HepG2 (cell line): Measurements from ENCODE around the gene CNPY1. TPM values are rescaled to one million over a fixed set of nuclear protein-coding genes. Genes with fewer than 3 reads are reported as not detected.
A peak's percentile ranks its signal among the peaks of the same experiment; 100 is the strongest.

ENCODE experiments used
- ATAC-seq: fragments of 200-7000 bp; cut with Tn5 transposase; 3 replicates; pipeline ENCODE4 v1.9.1; 2020; ENCODE audit warnings: mild to moderate bottlenecking, moderate library complexity
- BruUV-seq: library from RNA; stranded (reverse); fragments of 400-500 nt; replicated peaks from 2 replicates; lab custom pipeline; 2021; lab: Mats Ljungman, UMichigan
- CTCF ChIA-PET: fragments of 300-600 bp; formaldehyde crosslinking; extraction: SDS; loops from one replicate; lab custom pipeline; 2021; ENCODE audit warnings: low total read pairs, inconsistent platforms, low intra/inter-chr PET ratio; lab: Yijun Ruan, JAX
- POLR2A ChIA-PET: fragments of 350-600 bp; sonication (Branson Sonifier 250); formaldehyde crosslinking; loops from one replicate; lab custom pipeline; 2020; ENCODE audit warnings: antibody characterized with exemption, inconsistent platforms; lab: Yijun Ruan, JAX
- DNase-seq: peaks from one replicate; pipeline ENCODE4 v3.0.0-alpha.2; 2015; ENCODE audit warnings: low spot score
- FAIRE-seq: peaks from 3 replicates; lab custom pipeline; 2011; peaks lifted over from hg19 to GRCh38; lab: Jason Lieb, UNC
- H2AFZ ChIP-seq: one replicate; pipeline ENCODE4 v1.6.1; 2011; ENCODE audit warnings: low read length, inconsistent platforms
- H3K27ac ChIP-seq: fragments of 300-600 bp; 3 replicates; pipeline ENCODE4 v1.8.0; 2011; ENCODE audit warnings: mixed run types, mild to moderate bottlenecking, mixed read lengths, low read length, inconsistent platforms; ENCODE audit not compliant: insufficient read depth; ENCODE audit errors: extremely low read length
- H3K27me3 ChIP-seq, 2 experiments: fragments of 200-600 bp in 1 of 2; 2 replicates in 1 of 2; 3 replicates in 1 of 2; pipeline versions ENCODE4 v1.6.0 to v1.8.0; 2011; ENCODE audit warnings: low read length in 2 of 2, mild to moderate bottlenecking in 2 of 2, moderate library complexity in 2 of 2, inconsistent platforms in 1 of 2; ENCODE audit not compliant: insufficient read depth in 2 of 2, control insufficient read depth in 1 of 2
- H3K36me3 ChIP-seq, 2 experiments: fragments of 200-600 bp in 1 of 2; replicated peaks in 1 of 2; 2 replicates in 1 of 2; 3 replicates in 1 of 2; pipeline versions ENCODE4 v1.5.1 to v1.8.0; 2011; ENCODE audit warnings: low read length in 2 of 2, inconsistent platforms in 1 of 2; ENCODE audit not compliant: insufficient read depth in 2 of 2, control insufficient read depth in 1 of 2
- H3K4me1 ChIP-seq: 2 replicates; pipeline ENCODE4 v1.5.1; 2012; ENCODE audit warnings: low read length, inconsistent platforms; ENCODE audit not compliant: insufficient read depth
- H3K4me2 ChIP-seq: 2 replicates; pipeline ENCODE4 v1.6.0; 2011; ENCODE audit warnings: low read depth, low read length, inconsistent platforms
- H3K4me3 ChIP-seq, 3 experiments: fragments of 200-600 bp in 1 of 3; sonication (generic), shearing (Covaris generic) in 1 of 3; replicated peaks in 1 of 3; 2 replicates each; pipeline ENCODE4 v1.5.1; 2011 to 2016; ENCODE audit warnings: low read length in 3 of 3, inconsistent platforms in 2 of 3, low read depth in 2 of 3, mild to moderate bottlenecking in 2 of 3, control low read depth in 1 of 3, mixed read lengths in 1 of 3; ENCODE audit not compliant: insufficient read depth in 1 of 3
- H3K79me2 ChIP-seq: one replicate; pipeline ENCODE4 v1.6.1; 2011; ENCODE audit warnings: low read length, inconsistent platforms; ENCODE audit not compliant: insufficient read depth
- H3K9ac ChIP-seq: 2 replicates; pipeline ENCODE4 v1.6.0; 2011; ENCODE audit warnings: mild to moderate bottlenecking, low read depth, low read length, inconsistent platforms; ENCODE audit not compliant: insufficient read depth
- H3K9me3 ChIP-seq: 2 replicates; pipeline ENCODE4 v1.5.1; 2012; ENCODE audit warnings: mild to moderate bottlenecking, low read length
- H4K20me1 ChIP-seq: 2 replicates; pipeline ENCODE4 v1.6.0; 2011; ENCODE audit warnings: inconsistent platforms, mild to moderate bottlenecking, low read length, moderate library complexity; ENCODE audit not compliant: insufficient read depth
- LCORL ChIP-seq, 2 experiments: fragments of 450-650 bp in 1 of 2; sonication (generic) in 1 of 2; formaldehyde crosslinking in 1 of 2; IDR thresholded peaks; 2 replicates each; pipeline versions ENCODE4 v1.5.0 to v1.6.1; 2017 to 2020; ENCODE audit warnings: antibody characterized with exemption in 1 of 2, missing genetic modification reagents in 1 of 2
- SAP130 ChIP-seq: IDR thresholded peaks from 2 replicates; pipeline ENCODE4 v1.6.1; 2016; ENCODE audit warnings: low read depth
- SOX13 ChIP-seq, 3 experiments: fragments of 450-650 bp in 1 of 3; sonication (generic) in 1 of 3; formaldehyde crosslinking in 1 of 3; IDR thresholded peaks in 2 of 3; conservative IDR thresholded peaks in 1 of 3; 2 replicates each; pipeline versions ENCODE4 v1.5.0 to v1.6.1; 2016 to 2020; ENCODE audit warnings: antibody characterized with exemption in 1 of 3, mild to moderate bottlenecking in 1 of 3, missing compliant biosample characterization in 1 of 3, missing genetic modification reagents in 1 of 3, moderate library complexity in 1 of 3
- SOX6 ChIP-seq, 2 experiments: fragments of 450-650 bp in 1 of 2; sonication (generic) in 1 of 2; formaldehyde crosslinking in 1 of 2; IDR thresholded peaks; 2 replicates each; pipeline versions ENCODE4 v1.4.0 to v1.6.1; 2017 to 2020; ENCODE audit warnings: antibody characterized with exemption in 1 of 2, mild to moderate bottlenecking in 1 of 2, missing genetic modification reagents in 1 of 2
- ZNF318 ChIP-seq: sonication (generic); formaldehyde crosslinking; IDR thresholded peaks from 2 replicates; pipeline ENCODE4 v1.4.0; 2020; ENCODE audit warnings: mild to moderate bottlenecking, missing genetic modification reagents
- ZNF616 ChIP-seq: sonication (generic); formaldehyde crosslinking; IDR thresholded peaks from 2 replicates; pipeline ENCODE4 v1.5.0; 2020; ENCODE audit warnings: low read depth, mild to moderate bottlenecking, missing genetic modification reagents
- WGBS: methylation state at CpG from one replicate; pipeline ENCODE4 v1.1.6; 2017; ENCODE audit warnings: low lambda C conversion rate; 5-methylcytosine and 5-hydroxymethylcytosine counted together
- in situ Hi-C: cut with HindIII; loops from 2 replicates; pipeline ENCODE4 v1.10.0; 2017; ENCODE audit warnings: low pct_unique_long_range_greater_than_20kb; ENCODE audit not compliant: extremely low pct_ligation_motif_present
- intact Hi-C: fragments of 100-400 bp; cut with micrococcal nuclease; formaldehyde crosslinking; loops from one replicate; pipeline ENCODE4 v1.10.0; 2022; ENCODE audit not compliant: unreplicated experiment
- polyA plus RNA-seq, 8 experiments: library from polyadenylated mRNA; depleted of rRNA in 3 of 8; stranded (reverse) in 7 of 8; unstranded in 1 of 8; fragments of >200 nt; fragmentation: Illumina TruSeq in 4 of 8; extraction: Trizol in 4 of 8; gene quantifications; 2 replicates each; pipeline versions ENCODE4 v1.2.1 to v1.2.3, GENCODE V29; 2011 to 2016; ENCODE audit warnings: low read depth in 4 of 8, missing spikeins in 1 of 8, mixed read lengths in 1 of 8; ENCODE audit not compliant: insufficient read depth in 1 of 8
- total RNA-seq, 5 experiments: library from RNA; depleted of rRNA; stranded (reverse); fragments of >200 nt; fragmentation: Illumina TruSeq; extraction: Trizol; gene quantifications; 2 replicates each; pipeline ENCODE4 v1.2.3, GENCODE V29; 2016; ENCODE audit warnings: low read depth in 1 of 5
- TF ChIP-seq, protein P1 (sequence below): sonication (generic); formaldehyde crosslinking; IDR thresholded peaks from 2 replicates; pipeline ENCODE4 v1.5.1; 2020; ENCODE audit warnings: mild to moderate bottlenecking, missing genetic modification reagents, moderate library complexity

The CNPY1 gene
- total and polyA plus RNA-seq, 2 of the 13 experiments (the other 11 are each of a cell fraction or from before 2014, with no cell fraction given): not detected

- TF ChIP-seq ZNF318 (no peak), ZNF616 (CRISPR knock-in tag) (no peak)
Measured at GRCh38 chr7:155581954-155582353, 35.6 kb upstream of the CNPY1 start (continued).

DNA sequence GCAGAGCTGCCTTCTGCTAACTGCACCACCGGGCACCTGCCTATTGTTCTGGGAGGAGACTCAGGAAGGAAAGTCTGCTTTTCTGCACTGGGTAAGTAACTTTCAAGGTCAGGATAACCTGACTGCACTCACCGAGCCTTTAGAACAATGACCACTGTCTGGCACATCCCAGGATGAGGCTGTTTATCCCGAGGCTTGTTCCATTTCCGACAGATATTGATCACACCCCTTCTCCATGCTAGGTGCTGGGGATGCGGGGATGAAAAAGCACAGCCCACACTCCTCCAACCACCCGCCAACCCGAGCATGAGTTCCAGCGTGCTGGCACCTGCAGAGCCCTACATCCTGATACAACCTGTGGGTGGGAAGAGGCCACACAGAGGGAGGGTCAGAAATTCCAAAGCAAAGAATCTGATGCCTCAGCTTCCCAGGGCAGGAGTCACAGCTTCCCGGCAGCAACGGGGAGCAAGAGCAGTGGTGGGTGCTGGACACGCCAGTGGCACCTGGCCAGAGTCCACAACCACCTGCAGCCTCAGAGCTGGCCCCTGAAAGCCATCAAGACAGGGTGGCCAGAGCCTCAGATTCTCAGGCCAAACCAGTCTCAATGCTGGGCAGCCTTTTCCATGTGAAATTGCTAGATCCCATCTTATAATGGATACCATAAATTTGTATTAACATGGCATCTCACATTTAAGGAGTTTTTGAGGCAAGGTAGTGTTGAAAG lies 34.9 kb upstream of the CNPY1 start:
- CTCF ChIA-PET: no interaction called here
- 0% methylated on average over 6 of the region's 11 CpGs for WGBS
- TF ChIP-seq SOX13 (IDR thresholded peaks at IDR 0.05) (no peak), SOX13 (CRISPR knock-in tag; conservative IDR thresholded peaks at IDR 0.05 in 1 of 2, IDR thresholded peaks at IDR 0.05 in 1 of 2) (peak in 1 of 2 experiments; percentile 51; a peak in 1 of 4 replicates), SAP130 (no peak), LCORL (IDR thresholded peaks at IDR 0.05) (no peak), LCORL (CRISPR knock-in tag; IDR thresholded peaks at IDR 0.05) (no peak), SOX6 (IDR thresholded peaks at IDR 0.05) (no peak), SOX6 (CRISPR knock-in tag; IDR thresholded peaks at IDR 0.05) (peak; percentile 46; the same call in 1 of the 2 replicates)
- TF ChIP-seq, protein P1, sequence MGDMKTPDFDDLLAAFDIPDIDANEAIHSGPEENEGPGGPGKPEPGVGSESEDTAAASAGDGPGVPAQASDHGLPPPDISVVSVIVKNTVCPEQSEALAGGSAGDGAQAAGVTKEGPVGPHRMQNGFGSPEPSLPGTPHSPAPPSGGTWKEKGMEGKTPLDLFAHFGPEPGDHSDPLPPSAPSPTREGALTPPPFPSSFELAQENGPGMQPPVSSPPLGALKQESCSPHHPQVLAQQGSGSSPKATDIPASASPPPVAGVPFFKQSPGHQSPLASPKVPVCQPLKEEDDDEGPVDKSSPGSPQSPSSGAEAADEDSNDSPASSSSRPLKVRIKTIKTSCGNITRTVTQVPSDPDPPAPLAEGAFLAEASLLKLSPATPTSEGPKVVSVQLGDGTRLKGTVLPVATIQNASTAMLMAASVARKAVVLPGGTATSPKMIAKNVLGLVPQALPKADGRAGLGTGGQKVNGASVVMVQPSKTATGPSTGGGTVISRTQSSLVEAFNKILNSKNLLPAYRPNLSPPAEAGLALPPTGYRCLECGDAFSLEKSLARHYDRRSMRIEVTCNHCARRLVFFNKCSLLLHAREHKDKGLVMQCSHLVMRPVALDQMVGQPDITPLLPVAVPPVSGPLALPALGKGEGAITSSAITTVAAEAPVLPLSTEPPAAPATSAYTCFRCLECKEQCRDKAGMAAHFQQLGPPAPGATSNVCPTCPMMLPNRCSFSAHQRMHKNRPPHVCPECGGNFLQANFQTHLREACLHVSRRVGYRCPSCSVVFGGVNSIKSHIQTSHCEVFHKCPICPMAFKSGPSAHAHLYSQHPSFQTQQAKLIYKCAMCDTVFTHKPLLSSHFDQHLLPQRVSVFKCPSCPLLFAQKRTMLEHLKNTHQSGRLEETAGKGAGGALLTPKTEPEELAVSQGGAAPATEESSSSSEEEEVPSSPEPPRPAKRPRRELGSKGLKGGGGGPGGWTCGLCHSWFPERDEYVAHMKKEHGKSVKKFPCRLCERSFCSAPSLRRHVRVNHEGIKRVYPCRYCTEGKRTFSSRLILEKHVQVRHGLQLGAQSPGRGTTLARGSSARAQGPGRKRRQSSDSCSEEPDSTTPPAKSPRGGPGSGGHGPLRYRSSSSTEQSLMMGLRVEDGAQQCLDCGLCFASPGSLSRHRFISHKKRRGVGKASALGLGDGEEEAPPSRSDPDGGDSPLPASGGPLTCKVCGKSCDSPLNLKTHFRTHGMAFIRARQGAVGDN: 0 out of 2 replicates have a peak, but pooled peaks have one; percentile 15

More for the DNA sequence above, 34.9 kb upstream of the CNPY1 start:
- DNase-seq: no peak
- Histone ChIP-seq H3K4me3 (no peak overlapping the region), H3K9ac (no peak overlapping the region), H4K20me1 (no peaks in the 10 kb centered on the region), H3K9me3 (no peaks in the 10 kb centered on the region), H3K27me3 (peaks cover 5 to 69% of the 10 kb centered on the region in 2 experiments; a peak in 4 of 5 replicates), H3K79me2 (no peaks in the 10 kb centered on the region), H3K36me3 (no peaks in the 10 kb centered on the region), H3K4me2 (no peak overlapping the region), H2AFZ (no peak overlapping the region), H3K27ac (no peak overlapping the region), H3K4me1 (peaks cover 21% of the 10 kb centered on the region)
- in situ Hi-C loops: no loop called here
- POLR2A ChIA-PET: no interaction called here
- no TSS peak for BruUV-seq
- no peak for FAIRE-seq
- peak; percentile 34 for ATAC-seq
- intact Hi-C loops: no loop called here
